ENCODE results near the gene SPATA20. TPM values are rescaled to one million over a fixed set of nuclear protein-coding genes. Genes with fewer than 3 reads are reported as not detected.

Gene SPATA20
- polyA plus RNA-seq, 2 of the 4 experiments (the other 2 are of a cell fraction): 34.4 to 110 TPM

DNA sequence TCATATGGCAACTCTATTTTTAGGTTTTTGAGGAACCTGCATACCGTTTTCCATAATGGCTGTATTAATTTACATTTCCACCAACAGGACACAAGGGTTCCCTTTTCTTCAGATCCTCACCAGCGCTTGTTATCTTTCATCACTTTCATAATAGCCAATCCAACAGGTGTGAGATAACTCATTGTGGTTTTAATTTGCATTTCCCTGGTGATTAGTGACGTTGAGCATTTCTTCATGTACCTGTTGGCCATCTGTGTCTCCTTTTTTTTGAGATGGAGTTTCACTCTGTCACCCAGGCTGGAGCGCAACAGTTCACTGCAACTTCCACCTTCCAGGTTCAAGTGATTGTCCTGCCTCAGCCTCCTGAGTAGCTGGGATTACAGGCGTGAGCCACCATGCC is 51.5 kb downstream of the SPATA20 start:
- ATAC-seq (no peak), FAIRE-seq (no peak), DNase-seq (ENCODE audit: low read depth in 1 of 2, low spot score in 1 of 2) (no peak)
- Histone ChIP-seq H3K27ac (no peak overlapping the region), H3K4me3 (no peak overlapping the region), H3K4me1 (no peaks in the 10 kb centered on the region), H3K4me2 (no peak overlapping the region), H3K9me3 (no peaks in the 10 kb centered on the region)
- CTCF ChIA-PET: interaction anchor here (1.0 to 1.7 kb wide), 7 partner anchors 11 to 97 kb away, joined by 3 to 5 read pairs (median 4); no protein-coding TSS in a partner anchor
- POLR2A ChIA-PET: no interaction called here
- WGBS (ENCODE audit: missing lambda C conversion rate): 89% methylated on average over 5 of the region's 5 CpGs
- TF ChIP-seq EHF (CRISPR knock-in tag; IDR thresholded peaks at IDR 0.05) (no peak), ZSCAN20 (CRISPR knock-in tag; IDR thresholded peaks at IDR 0.05) (no peak), KDM5A (IDR thresholded peaks at IDR 0.05) (no peak), CHD2 (IDR thresholded peaks at IDR 0.05; ENCODE audit: low read length, partially characterized antibody) (no peak), RNF2 (IDR thresholded peaks at IDR 0.05; ENCODE audit: borderline replicate concordance, low read depth) (no peak), ZFP36 (IDR thresholded peaks at IDR 0.05; ENCODE audit: borderline replicate concordance, partially characterized antibody) (no peak), EHMT2 (IDR thresholded peaks at IDR 0.05; ENCODE audit: low read depth) (no peak), NFE2L2 (conservative IDR thresholded peaks at IDR 0.05; ENCODE audit: low read length) (no peak), RCOR1 (IDR thresholded peaks at IDR 0.05; ENCODE audit: low read depth, low read length) (no peak), FOXS1 (CRISPR knock-in tag; IDR thresholded peaks at IDR 0.05) (no peak), CHD4 (IDR thresholded peaks at IDR 0.05; ENCODE audit: borderline replicate concordance) (no peak), HEYL (CRISPR knock-in tag; IDR thresholded peaks at IDR 0.05) (no peak), ZC3H11A (IDR thresholded peaks at IDR 0.05) (no peak), POLR2AphosphoS2 (conservative IDR thresholded peaks at IDR 0.05; ENCODE audit: low read length) (no peak), HOXA7 (CRISPR knock-in tag; IDR thresholded peaks at IDR 0.05) (no peak), BHLHE40 (IDR thresholded peaks at IDR 0.05; ENCODE audit: low read depth, low read length) (no peak)
- TF ChIP-seq, protein P1, sequence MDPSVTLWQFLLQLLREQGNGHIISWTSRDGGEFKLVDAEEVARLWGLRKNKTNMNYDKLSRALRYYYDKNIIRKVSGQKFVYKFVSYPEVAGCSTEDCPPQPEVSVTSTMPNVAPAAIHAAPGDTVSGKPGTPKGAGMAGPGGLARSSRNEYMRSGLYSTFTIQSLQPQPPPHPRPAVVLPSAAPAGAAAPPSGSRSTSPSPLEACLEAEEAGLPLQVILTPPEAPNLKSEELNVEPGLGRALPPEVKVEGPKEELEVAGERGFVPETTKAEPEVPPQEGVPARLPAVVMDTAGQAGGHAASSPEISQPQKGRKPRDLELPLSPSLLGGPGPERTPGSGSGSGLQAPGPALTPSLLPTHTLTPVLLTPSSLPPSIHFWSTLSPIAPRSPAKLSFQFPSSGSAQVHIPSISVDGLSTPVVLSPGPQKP (IDR thresholded peaks at IDR 0.05; ENCODE audit: low read depth, low read length): no peak

DNA sequence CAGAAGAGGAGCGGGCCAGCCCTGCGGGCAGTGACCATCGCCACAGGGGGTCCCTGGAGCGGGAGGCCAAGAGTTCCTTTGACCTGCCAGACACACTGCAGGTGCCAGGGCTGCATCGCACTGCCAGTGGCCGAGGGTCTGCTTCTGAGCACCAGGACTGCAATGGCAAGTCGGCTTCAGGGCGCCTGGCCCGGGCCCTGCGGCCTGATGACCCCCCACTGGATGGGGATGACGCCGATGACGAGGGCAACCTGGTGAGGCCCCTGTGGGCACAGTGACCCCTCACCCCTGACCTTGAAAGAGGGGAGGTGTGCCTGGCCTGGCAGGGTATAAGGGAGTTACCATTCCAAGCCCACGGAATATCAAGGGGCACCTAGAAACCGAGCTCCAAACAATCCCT is 52.6 kb downstream of the SPATA20 start:
- no peak for DNase-seq (ENCODE audit: low read depth in 1 of 2, low spot score in 1 of 2)
- H3K4me1 ChIP-seq: no peaks in the 10 kb centered on the region
- WGBS (ENCODE audit: missing lambda C conversion rate): 89% methylated on average over 15 of the region's 15 CpGs
- ChIA-PET CTCF (interaction anchor here (0.6 to 1.7 kb wide), 12 partner anchors 9 to 98 kb away, joined by 3 to 5 read pairs (median 4); no protein-coding TSS in a partner anchor), POLR2A (no interaction called here)
- ATAC-seq: no peak
- no peak overlapping the region for H3K27ac ChIP-seq
- no peak overlapping the region for H3K4me2 ChIP-seq
- no peaks in the 10 kb centered on the region for H3K9me3 ChIP-seq
- no peak for FAIRE-seq
- TF ChIP-seq MAZ (IDR thresholded peaks at IDR 0.05; ENCODE audit: borderline replicate concordance, low read depth, low read length) (no peak), JUNB (IDR thresholded peaks at IDR 0.05) (no peak), RARB (CRISPR knock-in tag; IDR thresholded peaks at IDR 0.05) (no peak), CEBPB (IDR thresholded peaks at IDR 0.05) (no peak), EHMT2 (IDR thresholded peaks at IDR 0.05; ENCODE audit: low read depth) (no peak), EHF (CRISPR knock-in tag; IDR thresholded peaks at IDR 0.05) (no peak), KDM5A (IDR thresholded peaks at IDR 0.05) (no peak), CBX2 (IDR thresholded peaks at IDR 0.05; ENCODE audit: borderline replicate concordance, low read depth) (no peak), CBX8 (IDR thresholded peaks at IDR 0.05) (no peak), ZFP36 (IDR thresholded peaks at IDR 0.05; ENCODE audit: borderline replicate concordance, partially characterized antibody) (no peak)
- TF ChIP-seq, protein P2, sequence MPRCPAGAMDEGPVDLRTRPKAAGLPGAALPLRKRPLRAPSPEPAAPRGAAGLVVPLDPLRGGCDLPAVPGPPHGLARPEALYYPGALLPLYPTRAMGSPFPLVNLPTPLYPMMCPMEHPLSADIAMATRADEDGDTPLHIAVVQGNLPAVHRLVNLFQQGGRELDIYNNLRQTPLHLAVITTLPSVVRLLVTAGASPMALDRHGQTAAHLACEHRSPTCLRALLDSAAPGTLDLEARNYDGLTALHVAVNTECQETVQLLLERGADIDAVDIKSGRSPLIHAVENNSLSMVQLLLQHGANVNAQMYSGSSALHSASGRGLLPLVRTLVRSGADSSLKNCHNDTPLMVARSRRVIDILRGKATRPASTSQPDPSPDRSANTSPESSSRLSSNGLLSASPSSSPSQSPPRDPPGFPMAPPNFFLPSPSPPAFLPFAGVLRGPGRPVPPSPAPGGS (IDR thresholded peaks at IDR 0.05): no peak
- TF ChIP-seq, protein P3, sequence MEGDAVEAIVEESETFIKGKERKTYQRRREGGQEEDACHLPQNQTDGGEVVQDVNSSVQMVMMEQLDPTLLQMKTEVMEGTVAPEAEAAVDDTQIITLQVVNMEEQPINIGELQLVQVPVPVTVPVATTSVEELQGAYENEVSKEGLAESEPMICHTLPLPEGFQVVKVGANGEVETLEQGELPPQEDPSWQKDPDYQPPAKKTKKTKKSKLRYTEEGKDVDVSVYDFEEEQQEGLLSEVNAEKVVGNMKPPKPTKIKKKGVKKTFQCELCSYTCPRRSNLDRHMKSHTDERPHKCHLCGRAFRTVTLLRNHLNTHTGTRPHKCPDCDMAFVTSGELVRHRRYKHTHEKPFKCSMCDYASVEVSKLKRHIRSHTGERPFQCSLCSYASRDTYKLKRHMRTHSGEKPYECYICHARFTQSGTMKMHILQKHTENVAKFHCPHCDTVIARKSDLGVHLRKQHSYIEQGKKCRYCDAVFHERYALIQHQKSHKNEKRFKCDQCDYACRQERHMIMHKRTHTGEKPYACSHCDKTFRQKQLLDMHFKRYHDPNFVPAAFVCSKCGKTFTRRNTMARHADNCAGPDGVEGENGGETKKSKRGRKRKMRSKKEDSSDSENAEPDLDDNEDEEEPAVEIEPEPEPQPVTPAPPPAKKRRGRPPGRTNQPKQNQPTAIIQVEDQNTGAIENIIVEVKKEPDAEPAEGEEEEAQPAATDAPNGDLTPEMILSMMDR (IDR thresholded peaks at IDR 0.05): no peak
- TF ChIP-seq, protein P1 (IDR thresholded peaks at IDR 0.05; ENCODE audit: low read depth, low read length): no peak
- TF ChIP-seq, protein P4, sequence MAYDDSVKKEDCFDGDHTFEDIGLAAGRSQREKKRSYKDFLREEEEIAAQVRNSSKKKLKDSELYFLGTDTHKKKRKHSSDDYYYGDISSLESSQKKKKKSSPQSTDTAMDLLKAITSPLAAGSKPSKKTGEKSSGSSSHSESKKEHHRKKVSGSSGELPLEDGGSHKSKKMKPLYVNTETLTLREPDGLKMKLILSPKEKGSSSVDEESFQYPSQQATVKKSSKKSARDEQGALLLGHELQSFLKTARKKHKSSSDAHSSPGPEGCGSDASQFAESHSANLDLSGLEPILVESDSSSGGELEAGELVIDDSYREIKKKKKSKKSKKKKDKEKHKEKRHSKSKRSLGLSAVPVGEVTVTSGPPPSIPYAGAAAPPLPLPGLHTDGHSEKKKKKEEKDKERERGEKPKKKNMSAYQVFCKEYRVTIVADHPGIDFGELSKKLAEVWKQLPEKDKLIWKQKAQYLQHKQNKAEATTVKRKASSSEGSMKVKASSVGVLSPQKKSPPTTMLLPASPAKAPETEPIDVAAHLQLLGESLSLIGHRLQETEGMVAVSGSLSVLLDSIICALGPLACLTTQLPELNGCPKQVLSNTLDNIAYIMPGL (CRISPR knock-in tag; IDR thresholded peaks at IDR 0.05; ENCODE audit: borderline replicate concordance): no peak
- TF ChIP-seq, protein P5, sequence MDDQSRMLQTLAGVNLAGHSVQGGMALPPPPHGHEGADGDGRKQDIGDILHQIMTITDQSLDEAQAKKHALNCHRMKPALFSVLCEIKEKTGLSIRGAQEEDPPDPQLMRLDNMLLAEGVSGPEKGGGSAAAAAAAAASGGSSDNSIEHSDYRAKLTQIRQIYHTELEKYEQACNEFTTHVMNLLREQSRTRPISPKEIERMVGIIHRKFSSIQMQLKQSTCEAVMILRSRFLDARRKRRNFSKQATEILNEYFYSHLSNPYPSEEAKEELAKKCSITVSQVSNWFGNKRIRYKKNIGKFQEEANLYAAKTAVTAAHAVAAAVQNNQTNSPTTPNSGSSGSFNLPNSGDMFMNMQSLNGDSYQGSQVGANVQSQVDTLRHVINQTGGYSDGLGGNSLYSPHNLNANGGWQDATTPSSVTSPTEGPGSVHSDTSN (IDR thresholded peaks at IDR 0.05): no peak
- H3K4me3 ChIP-seq: no peak overlapping the region

All from A549 (cell line).